Osteoblast (primary cell): ENCODE data around the gene TCAIM. TPM values are rescaled to one million over a fixed set of nuclear protein-coding genes. Genes with fewer than 3 reads are reported as not detected.

Experiments
- DNase-seq: peaks from one replicate; pipeline ENCODE4 v3.0.0; 2011; ENCODE audit warnings: low spot score, mixed read lengths; ENCODE audit not compliant: insufficient read length; ENCODE audit errors: missing footprints
- H2AFZ ChIP-seq: 2 replicates; pipeline ENCODE4 v1.6.0; 2011; ENCODE audit warnings: mild to moderate bottlenecking, low read length
- H3K27ac ChIP-seq: 2 replicates; pipeline ENCODE4 v1.5.1; 2011; ENCODE audit warnings: mild to moderate bottlenecking, low read depth, low read length, moderate library complexity
- H3K27me3 ChIP-seq: 2 replicates; pipeline ENCODE4 v1.6.0; 2012; ENCODE audit warnings: mild to moderate bottlenecking, control low read depth, inconsistent platforms, low read length, moderate library complexity; ENCODE audit not compliant: insufficient read depth
- H3K36me3 ChIP-seq: 2 replicates; pipeline ENCODE4 v1.5.1; 2011; ENCODE audit warnings: mild to moderate bottlenecking, low read length, control low read depth, moderate library complexity; ENCODE audit not compliant: insufficient read depth
- H3K4me1 ChIP-seq: 2 replicates; pipeline ENCODE4 v1.5.1; 2011; ENCODE audit warnings: mild to moderate bottlenecking, low read length, control low read depth, moderate library complexity; ENCODE audit not compliant: insufficient read depth
- H3K4me2 ChIP-seq: 2 replicates; pipeline ENCODE4 v1.6.0; 2011; ENCODE audit warnings: mild to moderate bottlenecking, low read length; ENCODE audit not compliant: insufficient read depth
- H3K4me3 ChIP-seq: fragments of 200-600 bp; sonication (generic); 3 replicates; pipeline ENCODE4 v1.5.1; 2012; ENCODE audit warnings: mild to moderate bottlenecking, low read length, inconsistent platforms; ENCODE audit not compliant: insufficient read depth
- H3K79me2 ChIP-seq: 2 replicates; pipeline ENCODE4 v1.6.0; 2012; ENCODE audit warnings: mild to moderate bottlenecking, low read length, control low read depth, inconsistent platforms; ENCODE audit not compliant: insufficient read depth
- H3K9me3 ChIP-seq: 2 replicates; pipeline ENCODE4 v1.5.1; 2011; ENCODE audit warnings: low read depth, low read length, control low read depth
- H4K20me1 ChIP-seq: 2 replicates; pipeline ENCODE4 v1.6.0; 2012; ENCODE audit warnings: mild to moderate bottlenecking, low read length, control low read depth; ENCODE audit not compliant: insufficient read depth
- CTCF ChIP-seq: IDR thresholded peaks from 2 replicates; pipeline ENCODE4 v1.5.1; 2011; ENCODE audit warnings: mild to moderate bottlenecking, low read depth, low read length, moderate library complexity; ENCODE audit errors: extremely low read depth
- total RNA-seq: library from RNA; depleted of rRNA; stranded (reverse); fragments of >200 nt; gene quantifications from 2 replicates; pipeline ENCODE4 v1.2.3, GENCODE V29; 2012

The TCAIM gene
- total RNA-seq, 1 donor = 33.7 TPM

- no peak for DNase-seq
- Histone ChIP-seq H3K27ac (no peak overlapping the region), H3K27me3 (no peaks in the 10 kb centered on the region), H3K9me3 (no peaks in the 10 kb centered on the region), H3K4me1 (no peaks in the 10 kb centered on the region), H2AFZ (no peak overlapping the region), H3K4me3 (no peak overlapping the region), H3K36me3 (no peaks in the 10 kb centered on the region), H3K79me2 (no peaks in the 10 kb centered on the region), H4K20me1 (no peaks in the 10 kb centered on the region), H3K4me2 (no peak overlapping the region)
- no peak for TF ChIP-seq CTCF
These were observed 62.2 kb downstream of the TCAIM start for GRCh38 chr3:44400771-44401170.

- Histone ChIP-seq H3K4me3 (no peak overlapping the region), H3K4me1 (no peaks in the 10 kb centered on the region), H2AFZ (no peak overlapping the region), H4K20me1 (no peaks in the 10 kb centered on the region), H3K36me3 (no peaks in the 10 kb centered on the region), H3K9me3 (no peaks in the 10 kb centered on the region), H3K4me2 (no peak overlapping the region), H3K27me3 (no peaks in the 10 kb centered on the region), H3K27ac (no peak overlapping the region), H3K79me2 (no peaks in the 10 kb centered on the region)
- TF ChIP-seq CTCF = no peak
- no peak for DNase-seq
These were observed 64.0 kb downstream of the TCAIM start for GRCh38 chr3:44402548-44402947.

- Histone ChIP-seq H3K4me3 (no peak overlapping the region), H3K4me1 (no peaks in the 10 kb centered on the region), H2AFZ (no peak overlapping the region), H3K27ac (no peak overlapping the region), H4K20me1 (no peaks in the 10 kb centered on the region), H3K4me2 (no peak overlapping the region), H3K9me3 (no peaks in the 10 kb centered on the region), H3K27me3 (no peaks in the 10 kb centered on the region), H3K36me3 (no peaks in the 10 kb centered on the region), H3K79me2 (no peaks in the 10 kb centered on the region)
- no peak for DNase-seq
- no peak for TF ChIP-seq CTCF
These were observed 71.3 kb downstream of the TCAIM start for GRCh38 chr3:44409640-44410410.

- no peak for TF ChIP-seq CTCF
- no peaks in the 10 kb centered on the region for H3K79me2 ChIP-seq
- no peak overlapping the region for H3K27ac ChIP-seq
- H3K27me3 ChIP-seq = no peaks in the 10 kb centered on the region
- H3K9me3 ChIP-seq = no peaks in the 10 kb centered on the region
- no peak overlapping the region for H3K4me3 ChIP-seq
- DNase-seq = no peak
- no peaks in the 10 kb centered on the region for H4K20me1 ChIP-seq
- H3K36me3 ChIP-seq = no peaks in the 10 kb centered on the region
- no peak overlapping the region for H2AFZ ChIP-seq
- no peaks in the 10 kb centered on the region for H3K4me1 ChIP-seq
- no peak overlapping the region for H3K4me2 ChIP-seq
These were observed 72.6 kb downstream of the TCAIM start for GRCh38 chr3:44411031-44411645.
